Adrenal gland (tissue), 5 donors: ENCODE measurements around the gene CALML3.
"Not testable (repeated sequence)": the region's sequence is repeated elsewhere in the genome, so short reads cannot be mapped to it uniquely, and the experiment has no call there.

Experiments used
- POLR2A ChIP-seq, 2 donors: fragments of 450-650 bp; IDR thresholded peaks; one replicate each; pipeline ENCODE4 v1.6.1; 2017; ENCODE audit warnings: antibody characterized with exemption in 2 of 2, mild to moderate bottlenecking in 2 of 2, moderate library complexity in 1 of 2
- TF ChIP-seq, protein P1 (sequence below), 6 experiments: fragments of 450-650 bp in 4 of 6; fragments of 200-600 bp in 2 of 6; sonication (generic) in 1 of 6; IDR thresholded peaks; 1 replicate in 5 of 6; 2 replicates in 1 of 6; pipeline versions ENCODE4 v1.5.1 to v1.8.0; 2016 to 2021; ENCODE audit warnings: antibody characterized with exemption in 6 of 6, mild to moderate bottlenecking in 2 of 6, moderate library complexity in 1 of 6
- donor health status: DM: no; HTN: no; CAD: no.

DNA sequence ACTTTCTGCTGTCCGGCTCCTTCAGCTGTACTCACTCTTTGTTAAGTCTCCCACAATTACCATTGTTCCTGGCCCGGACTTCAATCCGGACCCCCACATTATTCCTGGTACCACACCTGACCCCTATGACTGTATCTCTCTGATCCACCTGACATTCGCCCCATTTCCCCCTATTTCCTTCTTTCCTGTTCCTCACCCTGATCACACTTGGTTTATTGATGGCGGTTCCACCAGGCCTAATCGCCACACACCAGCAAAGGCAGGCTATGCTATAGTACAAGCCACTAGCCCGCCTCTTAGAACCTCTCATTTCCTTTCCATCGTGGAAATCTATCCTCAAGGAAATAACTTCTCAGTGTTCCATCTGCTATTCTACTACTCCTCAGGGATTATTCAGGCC lies 49.7 kb upstream of the CALML3 start:
- TF ChIP-seq, protein P1, sequence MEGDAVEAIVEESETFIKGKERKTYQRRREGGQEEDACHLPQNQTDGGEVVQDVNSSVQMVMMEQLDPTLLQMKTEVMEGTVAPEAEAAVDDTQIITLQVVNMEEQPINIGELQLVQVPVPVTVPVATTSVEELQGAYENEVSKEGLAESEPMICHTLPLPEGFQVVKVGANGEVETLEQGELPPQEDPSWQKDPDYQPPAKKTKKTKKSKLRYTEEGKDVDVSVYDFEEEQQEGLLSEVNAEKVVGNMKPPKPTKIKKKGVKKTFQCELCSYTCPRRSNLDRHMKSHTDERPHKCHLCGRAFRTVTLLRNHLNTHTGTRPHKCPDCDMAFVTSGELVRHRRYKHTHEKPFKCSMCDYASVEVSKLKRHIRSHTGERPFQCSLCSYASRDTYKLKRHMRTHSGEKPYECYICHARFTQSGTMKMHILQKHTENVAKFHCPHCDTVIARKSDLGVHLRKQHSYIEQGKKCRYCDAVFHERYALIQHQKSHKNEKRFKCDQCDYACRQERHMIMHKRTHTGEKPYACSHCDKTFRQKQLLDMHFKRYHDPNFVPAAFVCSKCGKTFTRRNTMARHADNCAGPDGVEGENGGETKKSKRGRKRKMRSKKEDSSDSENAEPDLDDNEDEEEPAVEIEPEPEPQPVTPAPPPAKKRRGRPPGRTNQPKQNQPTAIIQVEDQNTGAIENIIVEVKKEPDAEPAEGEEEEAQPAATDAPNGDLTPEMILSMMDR (IDR thresholded peaks at IDR 0.05) = not testable (repeated sequence)
- TF ChIP-seq POLR2A (IDR thresholded peaks at IDR 0.05) = not testable (repeated sequence)
